Measurements from ENCODE around the gene CD47. TPM values are rescaled to one million over a fixed set of nuclear protein-coding genes. Genes with fewer than 3 reads are reported as not detected.
A peak's percentile ranks its signal among the peaks of the same experiment; 100 is the strongest.

The CD47 gene
- total RNA-seq, 6 donors from 2014 or later: 79.6 to 352 (median 229) TPM

- Histone ChIP-seq H3K36me3 (no peaks in the 10 kb centered on the region), H3K9me3 (no peaks in the 10 kb centered on the region), H3K27ac (peak overlapping the region; percentile 40 to 61 (median 50)), H3K27me3 (no peaks in the 10 kb centered on the region), H3K4me1 (peaks cover 0 to 8% (median 3%) of the 10 kb centered on the region in 4 donors), H3K4me3 (no peak overlapping the region)
- peak in 1 of 2 donors; percentile 16 for TF ChIP-seq POLR2AphosphoS5 (IDR thresholded peaks at IDR 0.05)
- TF ChIP-seq EP300 (IDR thresholded peaks at IDR 0.05): peak in 3 of 4 donors; percentile 10 to 37 (median 30)
- no peak for TF ChIP-seq CTCF (IDR thresholded peaks at IDR 0.05)
- no peak for TF ChIP-seq POLR2A (IDR thresholded peaks at IDR 0.05)
- peak in 1 of 2 donors; percentile 69 for DNase-seq
- 76 to 97% methylated on average over 3 of the region's 3 CpGs for WGBS, 2 donors
- ATAC-seq (ENCODE audit: low FRiP score in 2 of 2): peak; percentile 61 to 94
These were observed 68.3 kb downstream of the CD47 start for GRCh38 chr3:108022256-108023150.

- 75 to 100% methylated on average over 2 of the region's 2 CpGs for WGBS, 2 donors
- TF ChIP-seq POLR2AphosphoS5 (IDR thresholded peaks at IDR 0.05) (no peak), EP300 (IDR thresholded peaks at IDR 0.05) (no peak), POLR2A (IDR thresholded peaks at IDR 0.05) (no peak), CTCF (IDR thresholded peaks at IDR 0.05) (no peak)
These were observed 69.3 kb downstream of the CD47 start for GRCh38 chr3:108021533-108021932.

GRCh38 chr3:108021131-108021530 lies 69.7 kb downstream of the CD47 start:
- H3K36me3 ChIP-seq: no peaks in the 10 kb centered on the region
- H3K27me3 ChIP-seq: no peaks in the 10 kb centered on the region
- H3K27ac ChIP-seq: peak overlapping the region in 1 of 4 donors; percentile 53
- WGBS, 2 donors: 65 to 66% methylated on average over 3 of the region's 3 CpGs
- H3K4me1 ChIP-seq: peaks cover 0 to 8% (median 3%) of the 10 kb centered on the region in 4 donors
- no peaks in the 10 kb centered on the region for H3K9me3 ChIP-seq
- no peak overlapping the region for H3K4me3 ChIP-seq
- ATAC-seq (ENCODE audit: low FRiP score in 2 of 2): no peak
- DNase-seq: no peak
- TF ChIP-seq POLR2A (IDR thresholded peaks at IDR 0.05) (no peak), CTCF (IDR thresholded peaks at IDR 0.05) (no peak), POLR2AphosphoS5 (IDR thresholded peaks at IDR 0.05) (no peak), EP300 (IDR thresholded peaks at IDR 0.05) (no peak)

More at GRCh38 chr3:108021533-108021932, 69.3 kb downstream of the CD47 start:
- ATAC-seq (ENCODE audit: low FRiP score in 2 of 2): no peak
- H3K27ac ChIP-seq: peak overlapping the region; percentile 40 to 61 (median 50)
- no peaks in the 10 kb centered on the region for H3K9me3 ChIP-seq
- H3K36me3 ChIP-seq: no peaks in the 10 kb centered on the region
- no peak overlapping the region for H3K4me3 ChIP-seq
- peaks cover 0 to 8% (median 3%) of the 10 kb centered on the region in 4 donors for H3K4me1 ChIP-seq
- DNase-seq: no peak
- H3K27me3 ChIP-seq: no peaks in the 10 kb centered on the region

- Histone ChIP-seq H3K4me3 (no peak overlapping the region), H3K4me1 (peaks cover 0 to 11% (median 3%) of the 10 kb centered on the region in 4 donors), H3K36me3 (no peaks in the 10 kb centered on the region), H3K27ac (no peak overlapping the region), H3K27me3 (no peaks in the 10 kb centered on the region), H3K9me3 (no peaks in the 10 kb centered on the region)
- TF ChIP-seq POLR2A (IDR thresholded peaks at IDR 0.05) (no peak), CTCF (IDR thresholded peaks at IDR 0.05) (no peak), EP300 (IDR thresholded peaks at IDR 0.05) (no peak), POLR2AphosphoS5 (IDR thresholded peaks at IDR 0.05) (no peak)
- ATAC-seq (ENCODE audit: low FRiP score in 2 of 2): no peak
- DNase-seq: no peak
- WGBS, 2 donors: 55 to 66% methylated on average over 8 of the region's 8 CpGs
These were observed 72.3 kb downstream of the CD47 start for GRCh38 chr3:108018552-108018951.
